DND-41 (cell line): ENCODE measurements around the gene CHTF18.

Source experiments
- ATAC-seq: fragments of 200-7000 bp; cut with Tn5 transposase; 3 replicates; pipeline ENCODE4 v1.9.1; 2021; ENCODE audit warnings: low read depth; ENCODE audit not compliant: insufficient read depth
- DNase-seq: peaks from one replicate; pipeline ENCODE4 v3.0.0-alpha.2; 2020
- H2AFZ ChIP-seq: 2 replicates; pipeline ENCODE4 v1.6.0; 2012; ENCODE audit warnings: low read depth, low read length
- H3K27ac ChIP-seq: 2 replicates; pipeline ENCODE4 v1.5.1; 2012; ENCODE audit warnings: low read length, inconsistent platforms
- H3K27me3 ChIP-seq: fragments of 200-600 bp; sonication (generic); 2 replicates; pipeline ENCODE4 v1.6.0; 2012; ENCODE audit warnings: low read length, mild to moderate bottlenecking, inconsistent platforms; ENCODE audit not compliant: insufficient read depth, poor library complexity
- H3K36me3 ChIP-seq: 2 replicates; pipeline ENCODE4 v1.5.1; 2012; ENCODE audit warnings: low read length, inconsistent platforms; ENCODE audit not compliant: insufficient read depth
- H3K4me1 ChIP-seq: 2 replicates; pipeline ENCODE4 v1.5.1; 2012; ENCODE audit warnings: mild to moderate bottlenecking, low read length; ENCODE audit not compliant: insufficient read depth
- H3K4me2 ChIP-seq: 2 replicates; pipeline ENCODE4 v1.6.0; 2012; ENCODE audit warnings: mild to moderate bottlenecking, moderate library complexity, low read length, inconsistent platforms; ENCODE audit not compliant: insufficient read depth
- H3K4me3 ChIP-seq, 2 experiments: fragments of 200-600 bp in 1 of 2; shearing (Covaris generic) in 1 of 2; 2 replicates each; pipeline ENCODE4 v1.5.1; 2012 to 2016; ENCODE audit warnings: inconsistent platforms in 2 of 2, low read length in 2 of 2, mild to moderate bottlenecking in 2 of 2, low read depth in 1 of 2, moderate library complexity in 1 of 2
- H3K79me2 ChIP-seq: 2 replicates; pipeline ENCODE4 v1.6.0; 2012; ENCODE audit warnings: low read length, inconsistent platforms; ENCODE audit not compliant: insufficient read depth
- H3K9ac ChIP-seq: 2 replicates; pipeline ENCODE4 v1.6.0; 2012; ENCODE audit warnings: low read depth, mild to moderate bottlenecking, inconsistent platforms, low read length, moderate library complexity
- H3K9me3 ChIP-seq: 2 replicates; pipeline ENCODE4 v1.5.1; 2012; ENCODE audit warnings: low read length, moderate library complexity, mild to moderate bottlenecking, inconsistent platforms; ENCODE audit not compliant: insufficient read depth, severe bottlenecking
- H4K20me1 ChIP-seq: 2 replicates; pipeline ENCODE4 v1.6.0; 2012; ENCODE audit warnings: low read length; ENCODE audit not compliant: insufficient read depth
- CTCF ChIP-seq: IDR thresholded peaks from 2 replicates; pipeline ENCODE4 v1.5.1; 2012; ENCODE audit warnings: borderline replicate concordance, low read length, moderate library complexity, mild to moderate bottlenecking; ENCODE audit not compliant: poor library complexity, severe bottlenecking; ENCODE audit errors: extremely low read depth
- EZH2 ChIP-seq: IDR thresholded peaks from 3 replicates; pipeline ENCODE4 v1.6.1; 2012; ENCODE audit warnings: borderline replicate concordance, low read depth, mild to moderate bottlenecking, moderate library complexity, low read length, inconsistent platforms; ENCODE audit not compliant: severe bottlenecking

The CHTF18 gene

GRCh38 chr16:817001-817906 lies 28.8 kb downstream of the CHTF18 start:
- Histone ChIP-seq H4K20me1 (no peaks in the 10 kb centered on the region), H3K27ac (no peak overlapping the region), H3K27me3 (no peaks in the 10 kb centered on the region), H3K9ac (no peak overlapping the region), H2AFZ (no peak overlapping the region), H3K4me1 (no peaks in the 10 kb centered on the region), H3K9me3 (no peaks in the 10 kb centered on the region), H3K36me3 (no peaks in the 10 kb centered on the region), H3K4me3 (no peak overlapping the region), H3K4me2 (no peak overlapping the region), H3K79me2 (no peaks in the 10 kb centered on the region)
- no peak for DNase-seq
- ATAC-seq: no peak
- no peak for TF ChIP-seq EZH2
- no peak for TF ChIP-seq CTCF

- no peak for DNase-seq
- no peaks in the 10 kb centered on the region for H3K27me3 ChIP-seq
- no peaks in the 10 kb centered on the region for H3K9me3 ChIP-seq
- H3K9ac ChIP-seq: no peak overlapping the region
- no peak for ATAC-seq
- H3K4me1 ChIP-seq: no peaks in the 10 kb centered on the region
- H4K20me1 ChIP-seq: no peaks in the 10 kb centered on the region
- no peak overlapping the region for H2AFZ ChIP-seq
- TF ChIP-seq EZH2 (no peak), CTCF (no peak)
- H3K4me2 ChIP-seq: no peak overlapping the region
- no peaks in the 10 kb centered on the region for H3K36me3 ChIP-seq
- no peak overlapping the region for H3K4me3 ChIP-seq
- H3K27ac ChIP-seq: no peak overlapping the region
- no peaks in the 10 kb centered on the region for H3K79me2 ChIP-seq
Observed at GRCh38 chr16:818132-818531, 29.7 kb downstream of the CHTF18 start.

GRCh38 chr16:818592-818991 lies 30.2 kb downstream of the CHTF18 start:
- H2AFZ ChIP-seq: no peak overlapping the region
- H3K36me3 ChIP-seq: no peaks in the 10 kb centered on the region
- H3K27me3 ChIP-seq: no peaks in the 10 kb centered on the region
- no peaks in the 10 kb centered on the region for H3K79me2 ChIP-seq
- no peak overlapping the region for H3K9ac ChIP-seq
- no peak for TF ChIP-seq CTCF
- no peak overlapping the region for H3K27ac ChIP-seq
- ATAC-seq: no peak
- H3K4me2 ChIP-seq: no peak overlapping the region
- H3K4me1 ChIP-seq: no peaks in the 10 kb centered on the region
- no peak overlapping the region for H3K4me3 ChIP-seq
- DNase-seq: no peak
- no peaks in the 10 kb centered on the region for H4K20me1 ChIP-seq
- no peaks in the 10 kb centered on the region for H3K9me3 ChIP-seq
